NB4 (cell line): ENCODE data around the gene NGFR.

ENCODE experiments used
- DNase-seq: peaks from one replicate; pipeline ENCODE4 v3.0.0; 2010; ENCODE audit warnings: low read depth
- H3K4me3 ChIP-seq: one replicate; pipeline ENCODE4 v1.5.1; 2011; ENCODE audit warnings: mild to moderate bottlenecking, low read depth, low read length, moderate library complexity
- MYC ChIP-seq: IDR thresholded peaks from 2 replicates; pipeline ENCODE4 v1.6.1; 2011; ENCODE audit warnings: low read depth, low read length
- POLR2A ChIP-seq: IDR thresholded peaks from 2 replicates; pipeline ENCODE4 v1.6.1; 2011; ENCODE audit warnings: mild to moderate bottlenecking; ENCODE audit not compliant: insufficient read length; ENCODE audit errors: extremely low read depth
- TF ChIP-seq, protein P1 (sequence below): IDR thresholded peaks from 2 replicates; pipeline ENCODE4 v1.6.1; 2011; ENCODE audit warnings: low read depth, low read length
- TF ChIP-seq, protein P2 (sequence below): IDR thresholded peaks from one replicate; pipeline ENCODE4 v1.5.1; 2012; ENCODE audit warnings: low read depth, low read length

The NGFR gene

DNA sequence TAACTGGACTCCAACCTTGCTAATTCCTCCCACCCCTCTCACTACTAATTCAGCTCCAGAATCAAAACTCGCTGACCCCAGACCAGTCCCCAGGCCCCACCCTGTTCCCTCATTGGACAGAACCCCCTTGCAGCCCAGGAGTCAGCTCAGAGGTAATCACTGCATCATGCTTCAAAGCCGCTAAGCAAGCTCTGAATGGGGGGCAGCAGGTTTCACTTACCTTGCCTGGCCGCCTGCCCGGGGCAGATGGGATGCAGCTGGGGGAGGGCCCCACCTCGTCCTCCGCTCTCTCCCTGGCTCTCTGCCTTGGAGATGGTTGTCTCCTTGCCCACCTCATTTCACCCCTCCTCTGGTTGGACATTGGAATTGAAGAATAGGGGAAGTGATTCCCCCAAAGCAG, 4.8 kb upstream of the NGFR start:
- TF ChIP-seq, protein P1, sequence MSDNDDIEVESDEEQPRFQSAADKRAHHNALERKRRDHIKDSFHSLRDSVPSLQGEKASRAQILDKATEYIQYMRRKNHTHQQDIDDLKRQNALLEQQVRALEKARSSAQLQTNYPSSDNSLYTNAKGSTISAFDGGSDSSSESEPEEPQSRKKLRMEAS = no peak
- TF ChIP-seq, protein P2, sequence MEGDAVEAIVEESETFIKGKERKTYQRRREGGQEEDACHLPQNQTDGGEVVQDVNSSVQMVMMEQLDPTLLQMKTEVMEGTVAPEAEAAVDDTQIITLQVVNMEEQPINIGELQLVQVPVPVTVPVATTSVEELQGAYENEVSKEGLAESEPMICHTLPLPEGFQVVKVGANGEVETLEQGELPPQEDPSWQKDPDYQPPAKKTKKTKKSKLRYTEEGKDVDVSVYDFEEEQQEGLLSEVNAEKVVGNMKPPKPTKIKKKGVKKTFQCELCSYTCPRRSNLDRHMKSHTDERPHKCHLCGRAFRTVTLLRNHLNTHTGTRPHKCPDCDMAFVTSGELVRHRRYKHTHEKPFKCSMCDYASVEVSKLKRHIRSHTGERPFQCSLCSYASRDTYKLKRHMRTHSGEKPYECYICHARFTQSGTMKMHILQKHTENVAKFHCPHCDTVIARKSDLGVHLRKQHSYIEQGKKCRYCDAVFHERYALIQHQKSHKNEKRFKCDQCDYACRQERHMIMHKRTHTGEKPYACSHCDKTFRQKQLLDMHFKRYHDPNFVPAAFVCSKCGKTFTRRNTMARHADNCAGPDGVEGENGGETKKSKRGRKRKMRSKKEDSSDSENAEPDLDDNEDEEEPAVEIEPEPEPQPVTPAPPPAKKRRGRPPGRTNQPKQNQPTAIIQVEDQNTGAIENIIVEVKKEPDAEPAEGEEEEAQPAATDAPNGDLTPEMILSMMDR = no peak
- TF ChIP-seq POLR2A (no peak), MYC (no peak)
- DNase-seq = no peak
- H3K4me3 ChIP-seq = no peak overlapping the region

DNA sequence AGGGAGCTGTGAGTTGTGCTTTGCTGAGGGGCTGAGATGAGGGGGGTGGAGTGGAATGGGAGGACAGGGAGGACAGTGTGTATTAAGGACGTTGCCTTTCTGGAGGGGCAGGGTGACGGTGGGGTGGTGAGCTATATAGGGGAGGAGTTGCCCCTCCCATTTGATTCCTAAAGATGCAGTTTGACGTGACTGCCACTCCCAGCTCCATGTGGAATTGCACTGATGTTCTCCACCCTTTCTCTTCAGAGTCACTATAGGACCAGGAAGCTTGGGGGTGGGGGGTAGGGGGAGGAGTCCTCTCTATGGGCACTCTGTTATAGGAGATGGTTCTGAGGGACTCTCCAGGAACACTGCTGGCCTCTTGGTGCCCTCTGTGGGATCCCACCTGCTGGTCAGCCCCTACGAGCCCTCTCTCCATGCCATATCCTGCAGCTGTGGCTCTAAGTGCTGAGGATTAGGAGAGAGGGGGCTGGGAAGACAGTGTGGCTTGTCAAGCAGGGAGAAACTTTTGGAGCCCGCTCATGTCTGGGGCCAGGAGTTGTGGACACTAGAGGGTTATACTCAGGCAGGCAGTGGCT, 3.8 kb upstream of the NGFR start:
- H3K4me3 ChIP-seq = no peak overlapping the region
- no peak for DNase-seq
- TF ChIP-seq MYC (no peak), POLR2A (no peak)
- TF ChIP-seq, protein P2 = no peak
- TF ChIP-seq, protein P1 = no peak

DNA sequence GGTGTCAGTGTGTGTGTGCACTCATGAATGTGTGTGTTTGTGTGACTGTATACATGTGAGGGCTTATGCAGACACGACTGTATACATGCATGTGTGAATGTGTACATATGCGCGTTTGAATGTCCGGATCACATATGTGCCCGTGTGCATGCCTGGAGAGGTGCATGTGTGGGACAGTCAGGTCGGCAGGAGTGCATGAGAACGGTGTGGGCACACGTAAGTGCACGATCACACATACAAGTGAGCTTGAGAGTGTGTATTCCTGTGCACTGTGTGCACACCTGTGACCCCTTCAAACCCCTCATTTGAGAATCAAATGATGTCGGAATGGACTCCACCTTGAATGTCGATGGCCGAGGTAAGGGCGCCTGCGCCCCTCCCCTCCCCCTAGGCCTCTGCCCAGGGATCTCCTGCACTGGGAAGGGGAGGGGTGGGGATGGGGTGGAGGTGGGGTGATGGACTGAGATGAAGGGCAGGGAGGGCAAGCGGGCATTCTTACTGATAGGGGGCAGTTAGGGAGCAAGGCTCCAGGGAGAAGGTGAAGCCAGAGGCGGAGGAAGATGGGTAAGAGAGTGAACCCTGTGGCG, 601 bp upstream of the NGFR start:
- H3K4me3 ChIP-seq = no peak overlapping the region
- TF ChIP-seq MYC (no peak), POLR2A (no peak)
- TF ChIP-seq, protein P1 = no peak
- TF ChIP-seq, protein P2 = no peak
- no peak for DNase-seq

DNA sequence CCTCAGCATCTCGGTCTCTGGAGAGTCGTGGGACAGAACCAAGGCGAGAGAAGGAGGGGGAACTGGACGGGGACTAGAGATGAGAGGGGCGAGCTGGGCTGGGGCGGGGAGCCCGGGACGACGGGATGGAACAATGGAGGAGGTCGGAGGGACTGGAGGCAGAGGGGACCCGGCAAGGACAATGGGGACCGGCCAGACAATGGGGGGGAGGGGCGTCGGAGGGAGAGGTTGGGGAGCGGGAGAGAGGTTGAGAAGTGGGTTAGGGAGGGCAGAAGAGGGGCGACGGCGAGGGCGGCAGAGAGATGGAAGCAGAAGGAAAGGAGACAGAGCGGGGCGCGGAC, 719 bp downstream of the NGFR start:
- no peak for DNase-seq
- TF ChIP-seq POLR2A = no peak
- no peak for TF ChIP-seq MYC
- no peak overlapping the region for H3K4me3 ChIP-seq

DNA sequence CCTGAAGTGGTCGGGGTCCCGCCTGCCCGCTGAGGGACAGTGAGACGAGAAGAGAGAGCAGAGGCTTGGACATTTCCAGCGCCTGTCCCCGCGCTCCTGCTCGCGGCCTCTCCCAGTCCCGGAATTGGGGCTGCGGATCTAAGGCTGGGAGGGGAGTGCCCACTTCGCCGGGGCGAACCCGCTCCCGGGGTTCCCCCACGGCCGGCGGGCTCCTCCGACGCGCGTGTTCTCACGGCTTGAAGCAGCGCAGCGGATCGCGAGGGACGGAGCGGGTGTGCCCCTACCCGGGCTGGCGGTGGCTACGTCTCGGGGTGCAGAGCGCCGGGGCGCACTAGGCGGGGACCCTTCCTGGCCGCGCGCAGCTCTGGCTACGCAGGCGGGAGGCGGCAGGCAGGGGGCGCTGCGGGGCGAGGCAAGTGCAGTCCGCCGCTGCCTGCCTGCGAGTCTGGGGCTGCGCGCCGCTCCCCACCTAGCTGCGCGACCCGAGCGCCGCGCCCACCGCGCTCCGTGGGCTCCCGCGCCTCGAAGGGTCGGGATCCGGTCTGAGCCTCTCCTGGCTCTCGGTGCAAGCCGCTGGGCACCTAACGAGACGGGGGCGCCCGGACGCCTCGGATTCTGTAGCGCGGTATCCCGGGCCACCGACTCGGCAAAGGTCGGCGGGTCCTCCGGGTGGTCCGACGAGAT, 1.2 kb downstream of the NGFR start:
- peak; percentile 68 for DNase-seq
- TF ChIP-seq, protein P1 = no peak
- TF ChIP-seq, protein P2 = peak; percentile 44
- H3K4me3 ChIP-seq = no peak overlapping the region

DNA sequence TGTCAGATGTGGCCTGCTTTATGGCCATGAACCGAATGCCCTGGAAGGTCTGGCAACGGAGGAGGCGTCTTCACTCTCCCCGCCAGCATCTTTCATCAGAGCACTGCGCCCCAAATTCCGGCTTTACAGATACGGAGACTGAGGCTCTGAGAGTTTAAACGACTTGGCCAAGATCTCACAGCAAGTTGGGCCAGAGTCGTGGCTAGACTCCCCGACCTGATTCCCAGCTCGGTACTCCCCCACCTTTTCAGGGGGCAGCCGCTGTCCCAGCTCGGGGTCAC, 1.7 kb downstream of the NGFR start:
- TF ChIP-seq, protein P1 = no peak
- TF ChIP-seq POLR2A (no peak), MYC (no peak)
- TF ChIP-seq, protein P2 = no peak
- DNase-seq = no peak
- H3K4me3 ChIP-seq = no peak overlapping the region
